Endothelial cell of umbilical vein (primary cell): ENCODE results near the gene FER. TPM values are rescaled to one million over a fixed set of nuclear protein-coding genes. Genes with fewer than 3 reads are reported as not detected.

Experiments
- BruUV-seq: library from RNA; stranded (reverse); fragments of 400-500 nt; replicated peaks from 2 replicates; lab custom pipeline; 2021; lab: Mats Ljungman, UMichigan
- CTCF ChIA-PET: fragments of 300-600, 350-600 bp; sonication (Branson Sonifier 250); formaldehyde crosslinking; loops from one replicate; lab custom pipeline; 2021; ENCODE audit warnings: antibody characterized with exemption, inconsistent platforms; lab: Charles Lee
- POLR2A ChIA-PET: fragments of 300-600, 350-600 bp; sonication (Branson Sonifier 250); formaldehyde crosslinking; loops from one replicate; lab custom pipeline; 2021; ENCODE audit warnings: antibody characterized with exemption, inconsistent platforms; lab: Charles Lee
- DNase-seq: peaks from one replicate; pipeline ENCODE4 v3.0.0-alpha.2; 2011; ENCODE audit warnings: low read depth, low spot score
- FAIRE-seq: peaks from 2 replicates; lab custom pipeline; 2011; peaks lifted over from hg19 to GRCh38; lab: Jason Lieb, UNC
- H2AFZ ChIP-seq: 2 replicates; pipeline ENCODE4 v1.6.0; 2012; ENCODE audit warnings: low read depth, low read length, control low read depth, inconsistent platforms
- H3K27ac ChIP-seq: 2 replicates; pipeline ENCODE4 v1.5.1; 2011; ENCODE audit warnings: low read depth, mild to moderate bottlenecking, control low read depth, low read length, moderate library complexity; ENCODE audit not compliant: insufficient read depth
- H3K27me3 ChIP-seq, 2 experiments: 2 replicates each; pipeline versions ENCODE4 v1.6.0 to v1.6.1; 2011; ENCODE audit warnings: low read length in 2 of 2, mixed read lengths in 1 of 2; ENCODE audit not compliant: control insufficient read depth in 2 of 2, insufficient read depth in 2 of 2
- H3K36me3 ChIP-seq, 2 experiments: 2 replicates in 1 of 2; 3 replicates in 1 of 2; pipeline ENCODE4 v1.5.1; 2011; ENCODE audit warnings: low read length in 2 of 2, mild to moderate bottlenecking in 1 of 2, moderate library complexity in 1 of 2; ENCODE audit not compliant: control insufficient read depth in 2 of 2, insufficient read depth in 2 of 2; ENCODE audit errors: extremely low read depth in 1 of 2
- H3K4me1 ChIP-seq: 3 replicates; pipeline ENCODE4 v1.5.1; 2011; ENCODE audit warnings: mild to moderate bottlenecking, low read length; ENCODE audit not compliant: control insufficient read depth, insufficient read depth; ENCODE audit errors: extremely low read depth
- H3K4me2 ChIP-seq: 2 replicates; pipeline ENCODE4 v1.6.1; 2011; ENCODE audit warnings: low read length, control low read depth, mixed read lengths; ENCODE audit not compliant: insufficient read depth
- H3K4me3 ChIP-seq, 3 experiments: fragments of 200-600 bp in 1 of 3; sonication (generic), shearing (Covaris generic) in 1 of 3; replicated peaks in 1 of 3; 2 replicates each; pipeline ENCODE4 v1.5.1; 2011 to 2016; ENCODE audit warnings: control low read depth in 3 of 3, low read length in 3 of 3, mild to moderate bottlenecking in 2 of 3, inconsistent platforms in 1 of 3, low read depth in 1 of 3, moderate library complexity in 1 of 3; ENCODE audit not compliant: insufficient read depth in 1 of 3
- H3K79me2 ChIP-seq: 2 replicates; pipeline ENCODE4 v1.6.0; 2012; ENCODE audit warnings: low read length, inconsistent platforms; ENCODE audit not compliant: control insufficient read depth, insufficient read depth
- H3K9ac ChIP-seq: replicated peaks from 2 replicates; pipeline ENCODE3; 2011; ENCODE audit warnings: low read length, control low read depth; ENCODE audit not compliant: insufficient read depth; ENCODE audit errors: extremely low read depth
- H3K9me1 ChIP-seq: replicated peaks from 3 replicates; pipeline ENCODE4 v1.6.0; 2011; ENCODE audit warnings: mild to moderate bottlenecking, low read length; ENCODE audit not compliant: control insufficient read depth, insufficient read depth; ENCODE audit errors: extremely low read depth
- H3K9me3 ChIP-seq: replicated peaks from 2 replicates; pipeline ENCODE4 v1.5.1; 2012; ENCODE audit warnings: low read length, inconsistent platforms; ENCODE audit not compliant: control insufficient read depth, insufficient read depth
- H4K20me1 ChIP-seq: replicated peaks from 2 replicates; pipeline ENCODE3; 2011; ENCODE audit warnings: mild to moderate bottlenecking, low read length; ENCODE audit not compliant: control insufficient read depth, insufficient read depth; ENCODE audit errors: extremely low read depth
- CTCF ChIP-seq, 2 donors: IDR thresholded peaks; 1 replicate in 1 of 2; 2 replicates in 1 of 2; pipeline ENCODE4 v1.5.1; 2011; ENCODE audit warnings: low read length in 2 of 2, mild to moderate bottlenecking in 2 of 2, moderate library complexity in 2 of 2, control low read depth in 1 of 2, inconsistent platforms in 1 of 2, low read depth in 1 of 2; ENCODE audit not compliant: insufficient read depth in 1 of 2; ENCODE audit errors: extremely low read depth in 1 of 2
- EZH2 ChIP-seq: IDR thresholded peaks from 2 replicates; pipeline ENCODE4 v1.6.1; 2012; ENCODE audit warnings: borderline replicate concordance, low read depth, mild to moderate bottlenecking, moderate library complexity, low read length, inconsistent platforms; ENCODE audit not compliant: severe bottlenecking
- FOS ChIP-seq: IDR thresholded peaks from 2 replicates; pipeline ENCODE4 v1.6.1; 2011; ENCODE audit warnings: mild to moderate bottlenecking, low read length, moderate library complexity, borderline replicate concordance; ENCODE audit not compliant: insufficient read depth
- GATA2 ChIP-seq: IDR thresholded peaks from 2 replicates; pipeline ENCODE4 v1.7.0; 2011; ENCODE audit warnings: low read depth, mild to moderate bottlenecking, moderate library complexity, mixed read lengths, low read length; ENCODE audit not compliant: insufficient read length, insufficient read depth
- JUN ChIP-seq: IDR thresholded peaks from 2 replicates; pipeline ENCODE4 v1.6.1; 2011; ENCODE audit warnings: borderline replicate concordance, low read depth; ENCODE audit not compliant: insufficient read length, insufficient read depth
- MYC ChIP-seq: IDR thresholded peaks from one replicate; pipeline ENCODE4 v1.6.1; 2011; ENCODE audit warnings: mild to moderate bottlenecking, low read depth, low read length
- POLR2A ChIP-seq: IDR thresholded peaks from 2 replicates; pipeline ENCODE4 v1.6.1; 2012; ENCODE audit warnings: low read depth, mild to moderate bottlenecking, control low read depth, low read length
- POLR2AphosphoS5 ChIP-seq: IDR thresholded peaks from 2 replicates; pipeline ENCODE4 v1.6.1; 2012; ENCODE audit warnings: low read depth, mild to moderate bottlenecking, control low read depth, low read length, moderate library complexity; ENCODE audit not compliant: insufficient read depth
- dilution Hi-C: fragments of 300-500 bp; cut with MboI; formaldehyde crosslinking; loops from one replicate; pipeline ENCODE4 v1.15.0; 2019; ENCODE audit warnings: low sequenced_read_pairs; ENCODE audit not compliant: extremely low pct_ligation_motif_present
- intact Hi-C: fragments of 100-400 bp; cut with micrococcal nuclease; formaldehyde crosslinking; loops from one replicate; pipeline ENCODE4 v1.10.0; 2022
- polyA plus RNA-seq, 4 experiments: library from polyadenylated mRNA; depleted of rRNA in 3 of 4; stranded (reverse) in 3 of 4; unstranded in 1 of 4; fragments of >200 nt; gene quantifications; 2 replicates each; pipeline versions ENCODE4 v1.2.1 to v1.2.3, GENCODE V29; 2011 to 2012; ENCODE audit warnings: missing spikeins in 1 of 4
- total RNA-seq: library from RNA; stranded (reverse); gene quantifications from 2 replicates; pipeline ENCODE4 v1.2.3, GENCODE V29; 2021

The FER gene
- total and polyA plus RNA-seq, 2 donors (not counting 3 experiments of a cell fraction or from before 2014, with no cell fraction given), result 2.3 to 27.5 TPM

GRCh38 chr5:109143031-109143430 is 395.3 kb downstream of the FER start:
- dilution Hi-C loops (no loop called here), intact Hi-C loops (no loop called here)
- CTCF ChIA-PET, result no interaction called here
- no peak overlapping the region for H3K9ac ChIP-seq
- H3K4me1 ChIP-seq, result no peaks in the 10 kb centered on the region
- no peaks in the 10 kb centered on the region for H3K36me3 ChIP-seq
- DNase-seq (no peak), FAIRE-seq (no peak)
- H4K20me1 ChIP-seq, result no peaks in the 10 kb centered on the region
- no TSS peak for BruUV-seq
- H2AFZ ChIP-seq, result no peak overlapping the region
- POLR2A ChIA-PET, result no interaction called here
- H3K27me3 ChIP-seq, result no peaks in the 10 kb centered on the region
- H3K9me1 ChIP-seq, result no peaks in the 10 kb centered on the region
- no peaks in the 10 kb centered on the region for H3K9me3 ChIP-seq
- no peak overlapping the region for H3K4me3 ChIP-seq
- TF ChIP-seq CTCF (IDR thresholded peaks at IDR 0.05; ENCODE audit: extremely low read depth in 1 of 2, insufficient read depth in 1 of 2, low read depth in 1 of 2, low read length in 2 of 2) (no peak), JUN (no peak), GATA2 (no peak), POLR2A (no peak), MYC (no peak), EZH2 (no peak), FOS (no peak), POLR2AphosphoS5 (no peak)
- H3K79me2 ChIP-seq, result no peaks in the 10 kb centered on the region
- H3K27ac ChIP-seq, result no peak overlapping the region
- no peak overlapping the region for H3K4me2 ChIP-seq
